ENCODE results near the gene CYTH1.

CYTH1 gene

DNA sequence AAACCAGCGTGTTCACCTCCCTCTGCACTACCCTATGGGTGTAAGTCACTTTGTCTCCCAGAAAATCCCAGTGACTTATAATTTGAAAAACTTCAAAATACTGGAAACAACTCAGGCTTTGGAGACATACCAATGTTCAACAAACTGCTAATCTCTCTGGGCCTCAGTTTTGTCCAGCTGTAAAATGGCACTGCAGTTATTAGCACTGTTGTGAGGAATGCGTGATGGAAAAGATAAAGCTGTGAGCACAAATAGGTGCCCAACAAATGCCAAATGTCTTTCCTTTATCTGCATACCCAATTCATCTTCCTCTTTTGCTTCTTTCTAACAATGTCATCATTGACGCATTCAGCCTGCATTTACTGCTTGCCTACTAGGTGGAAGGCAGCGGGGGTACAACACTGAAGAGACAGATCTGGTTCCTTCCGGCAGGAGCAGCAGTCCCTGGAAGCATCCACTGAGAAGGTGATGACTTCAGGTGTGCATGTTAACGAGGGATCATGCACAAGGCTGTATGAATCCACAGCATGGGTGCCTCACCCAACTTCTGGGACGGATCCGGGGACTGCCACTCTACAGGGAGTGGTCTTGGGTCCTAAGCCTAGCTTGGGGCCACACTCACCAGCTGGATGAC lies 63.4 kb downstream of the CYTH1 start:
- no peak for DNase-seq (ENCODE audit: low read depth in 1 of 2, low spot score in 1 of 2)
- no peak for TF ChIP-seq JUND (IDR thresholded peaks at IDR 0.05; ENCODE audit: low read depth)
- in situ Hi-C loops (cut with HindIII; ENCODE audit: low pct_unique_long_range_greater_than_20kb, low sequenced_read_pairs): no loop called here

DNA sequence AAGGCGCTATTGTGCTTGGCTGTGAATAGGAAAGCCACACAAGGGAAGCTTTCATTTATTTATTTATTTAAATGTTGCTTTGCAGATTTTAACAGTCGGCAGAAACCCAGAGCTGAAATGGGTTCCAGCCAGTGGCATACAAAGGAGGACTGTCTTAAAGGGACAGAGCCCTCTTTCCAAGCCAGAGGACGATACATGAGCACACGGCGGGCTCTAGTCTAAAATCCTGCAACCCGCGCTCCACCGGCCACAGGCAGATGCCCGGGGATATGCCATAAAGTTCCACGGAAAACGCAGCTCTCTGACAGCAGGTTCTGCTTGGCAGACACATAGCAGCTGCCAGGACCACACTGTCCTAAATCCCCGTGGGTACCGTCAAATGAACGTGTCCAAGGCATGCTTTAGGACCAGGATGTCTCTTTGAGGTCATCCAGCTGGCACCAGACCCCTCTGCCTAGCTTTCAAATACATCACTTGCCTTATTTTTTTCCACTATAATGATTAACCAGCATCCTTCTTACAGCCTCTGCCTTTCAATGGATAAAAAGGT lies 64.6 kb downstream of the CYTH1 start:
- peak in 1 of 2 experiments; percentile 67 for DNase-seq (ENCODE audit: low read depth in 1 of 2, low spot score in 1 of 2)
- no peak for TF ChIP-seq JUND (IDR thresholded peaks at IDR 0.05; ENCODE audit: low read depth)
- in situ Hi-C loops (cut with HindIII; ENCODE audit: low pct_unique_long_range_greater_than_20kb, low sequenced_read_pairs): no loop called here

DNA sequence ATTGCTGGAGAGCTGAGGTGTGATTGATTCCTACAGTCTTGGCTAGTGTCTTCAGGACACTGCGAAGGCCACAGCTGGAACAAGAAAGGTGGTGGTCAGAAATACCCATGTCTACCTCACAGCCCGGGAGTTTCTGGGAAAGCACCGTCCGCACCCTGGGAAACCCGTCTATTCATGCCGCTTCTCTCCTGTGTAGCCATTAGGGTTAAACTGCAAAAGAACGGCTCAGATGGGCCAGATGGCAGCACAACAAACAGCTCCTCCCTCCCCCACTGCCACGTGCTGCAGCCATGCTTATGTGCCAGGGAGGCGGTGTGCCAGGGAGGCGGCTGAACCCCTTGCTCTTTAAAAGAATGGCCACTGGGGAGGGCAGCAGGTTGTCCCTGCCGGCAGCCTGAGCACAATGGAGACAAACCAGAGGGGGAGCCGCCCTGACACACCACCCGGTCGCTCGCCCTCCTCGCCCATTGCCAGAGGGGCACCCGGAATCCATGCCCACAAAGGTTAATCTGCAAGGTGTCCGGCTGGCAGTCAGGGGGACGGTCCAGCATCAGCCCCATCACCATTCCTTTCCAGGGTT lies 65.2 kb downstream of the CYTH1 start:
- no peak for TF ChIP-seq JUND (IDR thresholded peaks at IDR 0.05; ENCODE audit: low read depth)
- in situ Hi-C loops (cut with HindIII; ENCODE audit: low pct_unique_long_range_greater_than_20kb, low sequenced_read_pairs): no loop called here
- DNase-seq (ENCODE audit: low read depth in 1 of 2, low spot score in 1 of 2): peak in 1 of 2 experiments; percentile 80

DNA sequence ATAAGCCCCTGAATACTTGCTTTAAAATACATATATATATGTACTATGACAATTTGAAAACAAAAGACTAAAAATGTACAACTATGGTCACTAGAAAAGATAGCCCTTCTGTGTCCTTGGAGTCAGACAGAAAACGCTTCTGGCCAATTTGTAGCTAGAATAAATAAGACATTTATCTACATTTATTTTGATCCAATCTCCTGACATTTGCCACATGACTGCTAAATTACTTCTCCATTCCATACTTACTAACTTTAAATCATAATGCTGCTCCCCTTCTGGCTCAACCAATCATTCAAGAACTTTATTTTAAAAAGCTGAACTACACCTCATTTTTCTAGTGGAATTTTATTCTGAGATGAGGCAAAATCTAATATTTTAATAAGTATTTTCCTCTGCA lies 65.8 kb downstream of the CYTH1 start:
- no peak for TF ChIP-seq JUND (IDR thresholded peaks at IDR 0.05; ENCODE audit: low read depth)
- DNase-seq (ENCODE audit: low read depth in 1 of 2, low spot score in 1 of 2): no peak
- in situ Hi-C loops (cut with HindIII; ENCODE audit: low pct_unique_long_range_greater_than_20kb, low sequenced_read_pairs): no loop called here

DNA sequence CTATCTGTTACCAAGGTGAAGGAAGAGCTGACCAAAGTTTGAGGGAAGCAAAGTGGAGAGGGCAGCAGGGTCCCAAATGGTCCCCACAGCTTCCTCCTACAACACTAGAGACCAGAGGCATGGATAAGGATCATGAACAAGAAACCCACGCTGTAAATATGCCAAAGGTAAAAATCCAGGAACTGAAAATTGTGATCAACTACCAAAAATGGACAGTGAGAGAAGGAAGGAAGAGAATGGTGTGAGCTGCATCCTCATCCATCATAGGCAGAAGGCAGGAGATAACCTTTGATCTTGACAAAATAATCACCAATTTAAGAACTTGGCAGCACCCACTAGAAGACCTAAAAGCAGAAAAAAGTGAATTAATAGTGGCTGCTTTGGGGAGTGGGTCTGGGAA lies 66.2 kb downstream of the CYTH1 start:
- in situ Hi-C loops (cut with HindIII; ENCODE audit: low pct_unique_long_range_greater_than_20kb, low sequenced_read_pairs): no loop called here
- TF ChIP-seq JUND (IDR thresholded peaks at IDR 0.05; ENCODE audit: low read depth): no peak
- DNase-seq (ENCODE audit: low read depth in 1 of 2, low spot score in 1 of 2): no peak

DNA sequence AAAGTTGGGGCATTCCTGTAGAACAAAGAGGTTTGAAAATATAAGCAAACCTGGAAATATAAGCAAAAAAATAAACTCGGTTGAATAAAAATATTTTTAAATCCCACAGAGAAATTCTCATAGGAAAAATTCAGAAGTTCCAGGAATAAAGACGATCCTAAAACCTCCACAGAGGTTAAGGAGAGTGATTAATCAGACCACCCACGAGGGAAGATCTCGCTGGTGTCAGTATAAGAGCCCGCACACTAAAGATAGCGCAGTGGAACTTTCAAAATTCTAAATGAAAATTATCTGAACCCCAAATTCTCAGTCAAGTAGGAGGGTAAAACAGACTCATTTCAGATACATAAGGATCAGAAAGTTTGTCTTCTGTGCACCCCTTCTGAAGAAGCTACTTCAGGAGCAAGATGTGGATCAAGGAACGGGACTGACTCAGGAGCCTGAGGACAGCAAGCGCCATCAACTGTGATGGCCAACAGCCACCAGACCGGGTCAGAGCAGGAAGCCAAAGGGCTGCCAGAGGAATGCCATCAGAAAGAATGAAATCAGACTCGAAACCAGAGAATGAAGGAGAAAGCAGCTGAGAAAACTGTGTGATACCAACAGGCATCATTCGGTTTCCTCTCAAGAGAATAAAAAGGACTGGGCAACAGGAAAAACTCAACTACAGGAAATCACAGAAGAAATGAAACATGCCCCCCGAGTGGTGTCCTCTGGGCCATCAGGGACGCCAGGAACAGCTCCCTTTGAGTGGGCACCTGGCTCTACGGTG lies 66.9 kb downstream of the CYTH1 start:
- in situ Hi-C loops (cut with HindIII; ENCODE audit: low pct_unique_long_range_greater_than_20kb, low sequenced_read_pairs): no loop called here
- TF ChIP-seq JUND (IDR thresholded peaks at IDR 0.05; ENCODE audit: low read depth): no peak
- DNase-seq (ENCODE audit: low read depth in 1 of 2, low spot score in 1 of 2): no peak

DNA sequence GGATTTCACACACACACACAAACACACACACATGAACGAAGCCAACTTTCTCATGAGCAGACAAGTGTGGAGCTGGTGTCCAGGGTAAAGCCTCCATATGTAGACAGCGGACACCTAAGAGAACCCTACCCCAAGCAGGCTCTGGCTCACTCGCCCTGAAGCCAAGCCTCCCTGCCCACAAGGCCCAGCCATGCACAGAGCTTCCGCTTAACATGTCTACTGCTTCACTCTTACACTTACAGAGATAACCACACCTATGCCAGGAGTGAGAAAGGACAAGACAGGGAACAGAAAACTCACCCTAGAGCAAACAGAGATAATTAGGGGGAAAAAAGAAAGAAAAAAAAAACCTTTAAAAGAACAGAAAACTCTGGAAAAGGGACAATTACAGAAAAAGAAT lies 67.5 kb downstream of the CYTH1 start:
- no peak for DNase-seq (ENCODE audit: low read depth in 1 of 2, low spot score in 1 of 2)
- no peak for TF ChIP-seq JUND (IDR thresholded peaks at IDR 0.05; ENCODE audit: low read depth)
- in situ Hi-C loops (cut with HindIII; ENCODE audit: low pct_unique_long_range_greater_than_20kb, low sequenced_read_pairs): no loop called here

DNA sequence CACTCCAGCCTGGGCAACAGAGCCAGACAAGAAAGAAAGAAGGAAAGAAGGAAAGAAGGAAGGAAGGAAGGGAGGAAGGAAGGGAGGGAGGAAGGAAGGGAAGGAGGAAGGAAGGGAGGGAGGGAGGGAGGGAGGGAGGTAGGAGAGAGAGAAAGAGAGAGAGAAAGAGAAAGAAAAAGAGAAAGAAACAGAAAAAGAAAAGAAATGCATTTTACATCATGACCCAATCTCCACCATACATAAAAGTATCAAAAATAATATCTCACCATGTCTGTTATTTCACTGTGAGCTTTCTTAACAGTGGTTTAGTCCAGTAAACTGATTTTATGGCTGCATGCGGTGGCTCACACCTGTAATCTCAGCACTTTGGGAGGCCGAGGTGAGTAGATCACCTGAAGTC lies 70.0 kb downstream of the CYTH1 start:
- no peak for TF ChIP-seq JUND (IDR thresholded peaks at IDR 0.05; ENCODE audit: low read depth)
- no peak for DNase-seq (ENCODE audit: low read depth in 1 of 2, low spot score in 1 of 2)
- in situ Hi-C loops (cut with HindIII; ENCODE audit: low pct_unique_long_range_greater_than_20kb, low sequenced_read_pairs): no loop called here

DNA sequence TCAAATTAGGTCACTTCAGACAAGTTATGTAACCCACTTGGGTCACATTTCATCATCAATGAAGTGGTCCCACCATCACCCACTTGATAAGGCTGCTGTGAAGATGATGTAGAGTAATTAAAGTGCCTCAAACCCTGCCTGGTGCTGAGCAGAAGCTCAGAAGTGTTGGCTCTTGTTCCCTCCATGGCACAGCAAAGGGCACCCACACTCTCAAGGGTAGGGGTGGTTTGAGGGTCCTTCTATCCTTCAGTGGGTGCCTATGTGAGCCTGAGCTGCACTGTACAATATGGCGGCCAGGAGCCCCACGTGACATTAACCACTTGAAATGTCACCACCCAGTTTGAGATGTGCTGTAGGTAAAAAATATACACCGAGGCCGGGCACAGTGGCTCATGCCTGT lies 71.5 kb downstream of the CYTH1 start:
- TF ChIP-seq JUND (IDR thresholded peaks at IDR 0.05; ENCODE audit: low read depth): no peak
- in situ Hi-C loops (cut with HindIII; ENCODE audit: low pct_unique_long_range_greater_than_20kb, low sequenced_read_pairs): no loop called here
- no peak for DNase-seq (ENCODE audit: low read depth in 1 of 2, low spot score in 1 of 2)

DNA sequence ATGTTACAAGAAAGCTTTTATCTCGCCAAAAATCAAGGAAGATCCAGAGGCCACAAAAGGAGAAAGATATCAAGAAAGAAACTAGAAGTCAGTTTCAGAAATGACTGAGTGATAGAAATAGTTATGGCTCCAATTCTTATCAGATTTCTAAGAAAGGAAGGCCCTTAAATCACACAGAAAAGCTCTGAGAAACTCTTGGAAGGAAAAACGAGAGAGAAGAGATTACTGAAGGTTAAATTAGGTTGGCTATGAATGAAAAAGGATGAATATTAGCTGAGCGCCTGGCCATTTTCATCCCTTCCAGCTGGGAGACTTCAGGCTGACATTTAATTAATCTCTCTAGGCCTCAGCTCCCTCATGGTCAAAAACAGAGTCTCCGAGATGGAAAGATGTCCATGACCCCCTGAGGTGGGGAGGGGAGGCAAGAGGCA lies 72.3 kb downstream of the CYTH1 start:
- in situ Hi-C loops (cut with HindIII; ENCODE audit: low pct_unique_long_range_greater_than_20kb, low sequenced_read_pairs): no loop called here
- DNase-seq (ENCODE audit: low read depth in 1 of 2, low spot score in 1 of 2): no peak
- TF ChIP-seq JUND (IDR thresholded peaks at IDR 0.05; ENCODE audit: low read depth): no peak

DNA sequence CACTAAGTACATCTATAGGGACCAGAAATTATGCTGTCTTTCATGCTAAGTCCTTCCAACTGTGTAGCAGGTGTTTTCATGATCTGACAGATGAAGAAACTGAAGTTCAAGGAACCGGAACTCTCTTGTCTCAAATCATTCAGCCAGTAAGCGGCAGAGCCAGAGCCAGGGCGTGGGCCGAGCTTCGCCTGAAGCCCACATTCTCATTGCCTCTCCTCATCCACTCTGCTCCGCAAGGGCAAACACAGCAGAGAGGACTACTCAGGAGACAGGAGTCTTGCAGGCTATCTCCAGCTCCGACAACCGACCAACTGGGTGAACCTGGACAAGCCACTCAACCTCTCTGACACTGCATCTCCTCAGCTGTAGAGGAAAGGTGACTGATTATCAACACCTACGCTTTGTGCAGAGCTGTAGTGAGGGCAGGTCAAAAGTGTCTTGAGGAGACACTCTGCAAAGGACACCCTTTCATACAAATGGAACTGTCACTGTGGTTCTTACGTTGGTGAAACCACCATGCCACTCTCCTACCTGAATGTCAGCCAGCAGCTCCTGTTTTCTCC lies 72.9 kb downstream of the CYTH1 start:
- DNase-seq (ENCODE audit: low read depth in 1 of 2, low spot score in 1 of 2): no peak
- TF ChIP-seq JUND (IDR thresholded peaks at IDR 0.05; ENCODE audit: low read depth): no peak
- in situ Hi-C loops (cut with HindIII; ENCODE audit: low pct_unique_long_range_greater_than_20kb, low sequenced_read_pairs): no loop called here

DNA sequence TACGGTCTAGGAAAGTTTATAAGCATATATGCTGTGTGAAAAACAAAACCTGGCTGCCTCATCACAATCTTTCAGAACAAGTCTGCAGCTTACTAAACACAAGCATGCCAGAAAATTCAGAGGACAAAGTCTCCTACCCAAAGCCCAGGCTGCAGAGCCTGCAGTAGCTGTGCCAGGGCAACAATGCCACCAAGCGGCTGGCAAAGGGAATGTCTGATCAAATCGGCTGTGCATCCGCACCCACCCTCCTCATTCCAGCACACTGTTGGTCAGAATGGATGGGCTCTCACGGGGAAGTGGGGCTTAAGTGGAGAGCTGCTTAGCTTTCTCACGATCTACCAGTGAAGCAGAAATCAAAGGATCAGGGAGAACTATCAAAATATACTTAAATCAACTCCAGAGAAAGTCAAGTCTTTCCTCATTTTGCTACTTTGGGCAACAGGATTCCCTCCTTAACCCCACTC lies 73.5 kb downstream of the CYTH1 start:
- peak; percentile 83 to 89 for DNase-seq (ENCODE audit: low read depth in 1 of 2, low spot score in 1 of 2)
- in situ Hi-C loops (cut with HindIII; ENCODE audit: low pct_unique_long_range_greater_than_20kb, low sequenced_read_pairs): no loop called here
- TF ChIP-seq JUND (IDR thresholded peaks at IDR 0.05; ENCODE audit: low read depth): no peak

DNA sequence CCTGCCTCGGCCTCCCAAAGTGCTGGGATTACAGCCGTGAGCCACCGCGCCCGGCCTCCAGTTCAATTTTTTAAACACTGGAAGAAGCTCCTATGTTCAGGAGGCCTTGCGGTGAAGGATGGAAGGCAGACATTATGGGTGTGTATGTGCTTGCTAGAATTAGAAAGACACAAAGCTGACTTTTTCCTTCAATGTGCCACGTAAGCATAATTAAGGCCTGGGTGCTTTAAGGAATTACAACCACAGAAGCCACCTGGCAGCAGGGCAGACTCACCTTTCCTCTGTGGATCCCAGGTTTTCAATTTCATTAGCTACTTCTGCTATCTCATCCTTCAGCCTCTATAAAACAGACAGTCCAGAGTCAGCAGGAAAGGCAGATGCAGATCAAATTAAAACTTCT lies 74.2 kb downstream of the CYTH1 start:
- TF ChIP-seq JUND (IDR thresholded peaks at IDR 0.05; ENCODE audit: low read depth): no peak
- no peak for DNase-seq (ENCODE audit: low read depth in 1 of 2, low spot score in 1 of 2)
- in situ Hi-C loops (cut with HindIII; ENCODE audit: low pct_unique_long_range_greater_than_20kb, low sequenced_read_pairs): no loop called here

Data from T47D (cell line).